ENCODE results near the gene SREK1. TPM values are rescaled to one million over a fixed set of nuclear protein-coding genes. Genes with fewer than 3 reads are reported as not detected.

SREK1 gene
- total RNA-seq, 6 experiments from 2014 or later, result 20.9 to 44.4 (median 34.2) TPM

- 90% methylated on average over 3 of the region's 3 CpGs for WGBS (ENCODE audit: insufficient coverage, low coverage, low lambda C conversion rate, missing lambda C conversion rate)
- DNase-seq (no peak), ATAC-seq (no peak)
- Histone ChIP-seq H3K27ac (no peak overlapping the region), H3K27me3 (no peaks in the 10 kb centered on the region), H3K9me3 (no peaks in the 10 kb centered on the region), H3K36me3 (peaks cover 0 to 38% (median 16%) of the 10 kb centered on the region in 4 donors), H3K4me3 (no peak overlapping the region), H3K4me1 (no peaks in the 10 kb centered on the region)
- TF ChIP-seq CTCF (IDR thresholded peaks at IDR 0.05), result no peak
- TF ChIP-seq POLR2A (IDR thresholded peaks at IDR 0.05), result no peak
- intact Hi-C loops (cut with DNase I), result no loop called here
Measured at GRCh38 chr5:66180282-66181155, 36.4 kb downstream of the SREK1 start.

DNA sequence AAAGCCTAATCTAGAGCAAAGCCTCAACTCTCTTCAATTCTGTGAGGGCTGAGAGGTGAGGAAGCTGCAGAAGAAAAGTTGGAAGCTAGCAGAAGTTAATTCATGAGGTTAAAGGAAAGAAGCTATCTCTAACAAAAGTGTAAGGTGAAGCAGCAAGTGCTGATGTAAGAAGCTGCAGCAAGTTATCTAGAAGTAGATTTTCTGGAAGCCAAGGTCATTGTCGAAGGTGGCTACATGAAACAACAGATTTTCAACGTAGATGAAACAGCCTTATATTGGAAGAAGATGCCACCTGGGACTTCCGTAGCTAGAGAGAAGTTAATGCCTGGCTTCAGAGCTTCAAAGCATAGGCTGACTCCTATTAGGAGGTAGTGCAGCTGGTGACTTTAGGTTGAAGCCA is 42.0 kb downstream of the SREK1 start:
- Histone ChIP-seq H3K27me3 (no peaks in the 10 kb centered on the region), H3K9me3 (no peaks in the 10 kb centered on the region), H3K4me1 (no peaks in the 10 kb centered on the region), H3K27ac (no peak overlapping the region), H3K36me3 (no peaks in the 10 kb centered on the region), H3K4me3 (no peak overlapping the region)
- TF ChIP-seq CTCF (IDR thresholded peaks at IDR 0.05) (no peak), POLR2A (IDR thresholded peaks at IDR 0.05) (no peak)
- DNase-seq (no peak), ATAC-seq (no peak)
- intact Hi-C loops (cut with DNase I), result no loop called here
- 95% methylated on average over 3 of the region's 3 CpGs for WGBS (ENCODE audit: insufficient coverage, low coverage, low lambda C conversion rate, missing lambda C conversion rate)

GRCh38 chr5:66193419-66193818 is 49.3 kb downstream of the SREK1 start:
- DNase-seq (no peak), ATAC-seq (no peak)
- H3K4me3 ChIP-seq, result no peak overlapping the region
- TF ChIP-seq CTCF (IDR thresholded peaks at IDR 0.05), result no peak
- no peak for TF ChIP-seq POLR2A (IDR thresholded peaks at IDR 0.05)
- H3K4me1 ChIP-seq, result no peaks in the 10 kb centered on the region
- H3K27me3 ChIP-seq, result no peaks in the 10 kb centered on the region
- H3K36me3 ChIP-seq, result no peaks in the 10 kb centered on the region
- H3K27ac ChIP-seq, result no peak overlapping the region
- no peaks in the 10 kb centered on the region for H3K9me3 ChIP-seq
- intact Hi-C loops (cut with DNase I), result no loop called here

- Histone ChIP-seq H3K9me3 (no peaks in the 10 kb centered on the region), H3K27ac (no peak overlapping the region), H3K4me1 (no peaks in the 10 kb centered on the region), H3K36me3 (no peaks in the 10 kb centered on the region), H3K27me3 (no peaks in the 10 kb centered on the region), H3K4me3 (no peak overlapping the region)
- intact Hi-C loops (cut with DNase I), result no loop called here
- 97% methylated on average over 3 of the region's 4 CpGs for WGBS (ENCODE audit: insufficient coverage, low coverage, low lambda C conversion rate, missing lambda C conversion rate)
- no peak for TF ChIP-seq CTCF (IDR thresholded peaks at IDR 0.05)
- no peak for TF ChIP-seq POLR2A (IDR thresholded peaks at IDR 0.05)
- DNase-seq, result no peak
- no peak for ATAC-seq
Measured at GRCh38 chr5:66197764-66198405, 53.8 kb downstream of the SREK1 start.
